GM13976 (cell line): Measurements from ENCODE around the gene CALN1.
"Not testable (repeated sequence)": the region's sequence is repeated elsewhere in the genome, so short reads cannot be mapped to it uniquely, and the experiment has no call there.

Experiments used
- DNase-seq: peaks from one replicate; pipeline ENCODE4 v3.0.0; 2012; ENCODE audit warnings: low spot score
- in situ Hi-C: fragments of 300-500 bp; cut with MboI; formaldehyde crosslinking; loops from one replicate; pipeline ENCODE4 v1.12.0; 2022; ENCODE audit warnings: low sequenced_read_pairs, mixed read lengths, inconsistent platforms; ENCODE audit not compliant: unreplicated experiment
- TF ChIP-seq, protein P1 (sequence below): IDR thresholded peaks from 2 replicates; pipeline ENCODE4 v1.5.1; 2012; ENCODE audit warnings: borderline replicate concordance, mild to moderate bottlenecking; ENCODE audit not compliant: insufficient read depth; ENCODE audit errors: extremely low read depth, missing control alignments, control extremely low read depth

CALN1 gene

DNA sequence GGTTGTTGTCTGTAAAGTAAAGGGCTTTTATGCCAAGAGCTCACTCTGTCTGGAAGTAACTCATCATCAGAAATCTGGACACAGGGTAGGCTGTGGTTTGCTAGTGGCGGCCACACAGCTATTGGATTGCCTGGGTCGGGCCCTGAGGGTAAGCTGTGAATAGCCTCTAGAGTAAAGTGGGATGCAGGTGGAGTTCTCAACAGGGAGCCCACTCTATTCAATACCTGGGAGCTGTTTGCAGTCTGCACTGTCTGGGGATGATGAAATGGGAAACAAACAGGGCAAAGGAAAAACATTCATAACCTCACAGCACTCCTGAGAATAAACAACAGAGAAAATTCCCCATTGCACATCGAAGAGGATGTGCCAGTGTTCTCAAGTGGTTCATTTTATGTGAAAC, 582.6 kb downstream of the CALN1 start:
- in situ Hi-C loops: no loop called here
- DNase-seq: no peak
- TF ChIP-seq, protein P1, sequence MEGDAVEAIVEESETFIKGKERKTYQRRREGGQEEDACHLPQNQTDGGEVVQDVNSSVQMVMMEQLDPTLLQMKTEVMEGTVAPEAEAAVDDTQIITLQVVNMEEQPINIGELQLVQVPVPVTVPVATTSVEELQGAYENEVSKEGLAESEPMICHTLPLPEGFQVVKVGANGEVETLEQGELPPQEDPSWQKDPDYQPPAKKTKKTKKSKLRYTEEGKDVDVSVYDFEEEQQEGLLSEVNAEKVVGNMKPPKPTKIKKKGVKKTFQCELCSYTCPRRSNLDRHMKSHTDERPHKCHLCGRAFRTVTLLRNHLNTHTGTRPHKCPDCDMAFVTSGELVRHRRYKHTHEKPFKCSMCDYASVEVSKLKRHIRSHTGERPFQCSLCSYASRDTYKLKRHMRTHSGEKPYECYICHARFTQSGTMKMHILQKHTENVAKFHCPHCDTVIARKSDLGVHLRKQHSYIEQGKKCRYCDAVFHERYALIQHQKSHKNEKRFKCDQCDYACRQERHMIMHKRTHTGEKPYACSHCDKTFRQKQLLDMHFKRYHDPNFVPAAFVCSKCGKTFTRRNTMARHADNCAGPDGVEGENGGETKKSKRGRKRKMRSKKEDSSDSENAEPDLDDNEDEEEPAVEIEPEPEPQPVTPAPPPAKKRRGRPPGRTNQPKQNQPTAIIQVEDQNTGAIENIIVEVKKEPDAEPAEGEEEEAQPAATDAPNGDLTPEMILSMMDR: no peak

DNA sequence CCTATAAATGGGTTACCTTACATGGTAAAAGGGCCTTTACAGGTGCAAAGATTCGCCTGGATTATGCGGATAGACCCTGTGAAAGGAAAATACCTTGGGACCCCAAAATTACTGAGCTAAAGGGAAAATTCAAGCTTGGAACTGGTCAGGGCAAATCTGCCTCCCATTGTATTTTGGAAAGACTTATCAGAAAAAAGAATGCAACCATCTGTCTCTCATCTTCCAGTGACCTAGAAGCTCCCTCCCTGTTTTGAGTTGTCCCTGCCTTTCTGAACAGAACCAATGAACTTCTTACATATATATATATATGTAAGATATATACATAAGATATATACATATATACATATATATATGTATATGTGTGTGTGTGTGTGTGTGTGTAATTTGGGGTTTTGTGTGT, 583.8 kb downstream of the CALN1 start:
- DNase-seq: no peak
- in situ Hi-C loops: no loop called here
- TF ChIP-seq, protein P1: no peak

DNA sequence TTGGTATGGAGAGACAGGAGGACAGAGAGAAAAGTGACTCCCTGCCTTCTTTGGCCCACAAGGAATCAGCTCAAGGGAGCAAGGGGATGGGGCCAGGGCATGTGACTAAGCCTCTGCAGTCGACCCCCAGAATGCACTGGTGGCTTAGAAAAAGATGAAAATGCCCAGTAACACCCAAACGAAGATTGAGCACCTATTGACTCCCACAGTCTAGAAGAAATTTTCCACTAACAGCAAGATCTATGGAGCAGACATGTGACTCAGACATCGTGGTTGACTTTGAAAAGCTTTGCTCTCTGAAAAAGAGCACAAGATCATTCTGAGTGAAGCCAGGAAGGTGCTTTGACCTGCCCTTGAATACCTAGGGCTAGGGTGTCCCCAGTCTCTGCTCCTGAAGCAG, 586.0 kb downstream of the CALN1 start:
- in situ Hi-C loops: no loop called here
- TF ChIP-seq, protein P1: no peak
- DNase-seq: no peak

DNA sequence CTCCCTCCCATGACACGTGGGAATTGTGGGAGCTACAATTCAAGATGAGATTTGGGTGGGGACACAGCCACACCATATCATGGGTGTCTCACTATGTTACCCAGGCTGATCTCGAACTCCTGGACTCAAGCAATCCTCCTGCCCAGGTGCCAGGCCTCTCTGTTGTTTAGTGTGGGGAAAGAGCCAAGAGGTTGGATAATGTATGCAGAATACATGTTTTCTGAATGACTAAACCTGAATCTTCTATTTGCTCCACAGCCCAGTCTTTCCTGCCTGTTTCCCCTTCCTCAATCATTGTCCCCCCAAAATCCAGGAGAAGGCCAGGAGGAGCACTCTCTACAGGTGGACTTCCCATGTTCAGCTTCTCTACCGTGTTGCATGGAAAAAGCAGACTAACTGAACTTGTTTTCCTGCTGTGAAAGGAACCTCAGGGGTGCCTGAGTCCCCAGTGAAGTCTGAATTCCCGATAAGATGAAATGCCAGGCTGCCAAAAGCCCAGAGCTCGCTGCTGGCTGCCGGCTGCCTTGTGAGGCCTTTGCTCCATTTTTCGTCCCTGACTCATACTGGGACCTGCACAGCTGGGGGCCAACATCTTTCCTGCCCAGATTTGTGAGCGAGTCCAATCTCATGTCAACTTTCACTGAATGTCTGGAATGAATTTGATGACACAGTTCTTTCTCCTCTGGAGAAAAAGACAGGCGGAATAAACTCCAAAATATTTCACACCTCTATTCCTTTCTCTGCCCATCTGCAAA, 588.0 kb downstream of the CALN1 start:
- no peak for DNase-seq
- in situ Hi-C loops: no loop called here
- TF ChIP-seq, protein P1: no peak

DNA sequence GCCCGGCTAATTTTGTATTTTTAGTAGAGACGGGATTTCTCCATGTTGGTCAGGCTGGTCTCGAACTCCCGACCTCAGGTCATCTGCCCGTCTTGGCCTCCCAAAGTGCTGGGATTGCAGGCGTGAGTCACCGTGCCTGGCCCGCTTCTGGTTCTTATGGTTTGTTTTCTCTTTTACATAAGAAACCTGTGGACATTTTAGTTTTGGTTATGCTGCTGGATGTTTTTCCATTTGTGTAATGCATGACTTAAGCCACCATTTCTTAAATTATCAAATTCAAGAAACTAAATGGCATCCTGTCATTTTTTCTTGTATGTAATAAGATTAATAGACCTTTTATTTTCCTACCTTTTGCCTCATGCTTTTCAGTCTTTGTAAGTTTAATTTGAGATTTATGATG, 589.7 kb downstream of the CALN1 start:
- DNase-seq, in situ Hi-C loops: not testable (repeated sequence)

DNA sequence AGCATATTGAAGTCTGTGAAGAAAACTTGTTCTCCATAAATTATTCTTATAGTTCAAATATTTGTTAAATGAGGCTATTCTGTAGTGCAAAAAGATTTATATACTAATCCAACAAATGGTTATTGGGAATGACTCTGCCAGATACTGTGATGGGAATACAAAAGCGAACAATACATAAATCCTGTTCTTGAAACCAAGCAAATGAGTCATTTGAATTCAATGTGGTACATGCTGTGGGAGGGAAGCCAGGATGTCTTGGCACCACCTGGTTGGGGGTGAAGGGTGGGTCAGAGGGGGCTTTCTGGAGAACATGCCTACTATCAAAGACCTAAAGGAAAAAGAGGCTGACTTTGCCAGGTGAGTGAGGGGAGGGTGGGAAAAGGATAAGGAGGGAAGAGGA, 594.2 kb downstream of the CALN1 start:
- in situ Hi-C loops: no loop called here
- TF ChIP-seq, protein P1: no peak
- DNase-seq: no peak

DNA sequence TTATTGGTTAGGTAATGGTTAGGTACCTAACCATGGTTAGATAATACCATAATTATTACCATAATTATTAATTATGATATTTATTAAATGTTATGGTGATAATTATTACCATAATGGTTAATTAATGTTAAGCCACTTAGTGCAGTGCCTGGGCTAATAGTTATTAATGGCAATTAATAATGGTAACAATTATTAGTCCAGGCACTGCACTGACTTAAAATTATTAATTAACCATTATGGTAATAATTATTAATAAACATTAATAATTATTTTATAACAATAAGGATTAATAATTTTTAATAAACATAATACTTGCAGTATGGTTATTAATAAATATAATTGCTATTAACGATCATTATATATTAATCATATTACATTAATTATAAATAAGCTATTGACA, 604.0 kb downstream of the CALN1 start:
- in situ Hi-C loops: no loop called here
- DNase-seq: no peak
- TF ChIP-seq, protein P1: no peak
